NCI-H510A (cell line): ENCODE measurements around the gene UGT1A9.

Source experiments
- DNase-seq: peaks from one replicate; lab custom pipeline; 2025; lab: John Stamatoyannopoulos, UW

UGT1A9 gene

DNA sequence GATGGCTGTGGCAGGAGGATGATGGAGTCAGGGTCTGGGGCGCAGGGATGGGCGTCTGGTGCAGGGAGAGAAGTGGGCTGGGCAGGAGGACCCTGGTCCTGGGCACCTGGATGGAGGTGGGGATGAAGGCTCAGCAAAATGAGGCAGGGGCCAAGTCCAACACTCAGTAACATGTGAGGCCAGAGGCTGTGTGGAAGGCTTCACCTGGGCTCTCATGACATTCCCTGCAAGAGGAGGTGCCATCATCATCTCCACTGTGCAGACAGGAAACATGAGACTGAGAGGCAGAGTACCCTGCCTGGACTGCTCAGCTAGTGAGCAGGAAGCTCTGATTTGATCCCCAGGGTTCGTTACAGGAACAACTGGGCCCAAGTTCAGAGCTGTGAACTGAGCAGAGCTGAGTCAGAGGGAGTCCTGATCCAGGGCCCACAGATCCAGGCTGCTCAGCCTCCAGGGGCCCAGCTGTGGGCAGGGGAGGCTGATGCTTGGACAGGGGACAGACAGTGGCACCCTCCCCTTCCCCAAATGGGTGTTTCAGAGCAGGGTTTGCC is 145.7 kb downstream of the UGT1A9 start:
- DNase-seq, result no peak

GRCh38 chr2:233817995-233818638 is 146.4 kb downstream of the UGT1A9 start:
- no peak for DNase-seq

GRCh38 chr2:233818639-233819621 is 147.2 kb downstream of the UGT1A9 start:
- DNase-seq, result no peak

GRCh38 chr2:233819884-233820773 is 148.4 kb downstream of the UGT1A9 start:
- DNase-seq, result no peak

GRCh38 chr2:233820774-233821105 is 149.0 kb downstream of the UGT1A9 start:
- no peak for DNase-seq

GRCh38 chr2:233821196-233821595 is 149.5 kb downstream of the UGT1A9 start:
- DNase-seq, result no peak

DNA sequence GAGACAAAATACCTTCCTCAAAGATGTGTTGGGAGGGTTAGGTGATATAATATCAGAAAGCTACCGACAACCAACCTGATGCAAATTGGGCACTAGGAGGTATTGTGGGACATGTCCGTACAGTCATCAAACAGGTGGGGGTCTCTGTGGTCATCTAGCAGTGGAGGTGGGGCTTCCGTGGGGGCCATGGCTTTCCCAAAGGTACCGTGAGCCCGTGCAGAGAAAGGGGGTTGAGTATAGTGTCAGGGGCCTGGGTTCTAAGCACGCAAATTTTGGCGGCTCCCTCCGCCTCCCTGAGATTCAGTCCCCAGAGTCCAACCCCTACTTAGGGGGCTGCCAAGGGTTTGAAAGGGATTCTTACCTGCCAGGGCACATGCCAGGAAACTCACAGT is 150.0 kb downstream of the UGT1A9 start:
- DNase-seq, result no peak

GRCh38 chr2:233822101-233822771 is 150.5 kb downstream of the UGT1A9 start:
- no peak for DNase-seq
